Fibroblast of mammary gland (primary cell): ENCODE measurements around the gene ACP2.

ENCODE experiments used
- DNase-seq: peaks from one replicate; pipeline ENCODE4 v3.0.0-alpha.2; 2010; ENCODE audit warnings: low read depth
- H3K4me3 ChIP-seq: 2 replicates; pipeline ENCODE4 v1.5.1; 2011; ENCODE audit warnings: low read depth, mild to moderate bottlenecking, low read length, moderate library complexity; ENCODE audit not compliant: control insufficient read depth
- CTCF ChIP-seq: conservative IDR thresholded peaks from 2 replicates; pipeline ENCODE4 v1.5.1; 2011; ENCODE audit warnings: low read depth, low read length, inconsistent platforms; ENCODE audit not compliant: control insufficient read depth, insufficient read depth

ACP2 gene

GRCh38 chr11:47245611-47246357 lies 2.8 kb downstream of the ACP2 start:
- DNase-seq = no peak
- TF ChIP-seq CTCF = no peak
- H3K4me3 ChIP-seq = no peak overlapping the region

GRCh38 chr11:47244448-47245350 lies 3.9 kb downstream of the ACP2 start:
- H3K4me3 ChIP-seq = no peak overlapping the region
- no peak for DNase-seq
- no peak for TF ChIP-seq CTCF

- no peak for TF ChIP-seq CTCF
- H3K4me3 ChIP-seq = no peak overlapping the region
- DNase-seq = no peak
Observed at GRCh38 chr11:47243454-47243853, 5.2 kb downstream of the ACP2 start.

GRCh38 chr11:47242596-47243192 lies 5.9 kb downstream of the ACP2 start:
- no peak for TF ChIP-seq CTCF
- H3K4me3 ChIP-seq = no peak overlapping the region
- DNase-seq = no peak

- H3K4me3 ChIP-seq = no peak overlapping the region
- peak; percentile 57 for DNase-seq
- no peak for TF ChIP-seq CTCF
Observed at GRCh38 chr11:47241841-47242301, 6.7 kb downstream of the ACP2 start.

GRCh38 chr11:47239852-47240251 lies 8.8 kb downstream of the ACP2 start:
- no peak for TF ChIP-seq CTCF

More at GRCh38 chr11:47239852-47240251, 8.8 kb downstream of the ACP2 start:
- H3K4me3 ChIP-seq = no peak overlapping the region
- DNase-seq = no peak
